ENCODE results near the gene KDM7A. TPM values are rescaled to one million over a fixed set of nuclear protein-coding genes. Genes with fewer than 3 reads are reported as not detected.

The KDM7A gene
- total and polyA plus RNA-seq, 2 of the 4 experiments (the other 2 are of a cell fraction): 1.5 to 2.3 TPM

- H4K91ac ChIP-seq (ENCODE audit: insufficient read depth, low read depth, low read length): no peak overlapping the region
- no TSS peak for BruUV-seq (replicated peaks)
- dilution Hi-C loops (cut with HindIII; ENCODE audit: low sequenced_read_pairs, unreplicated experiment): no loop called here
Measured at GRCh38 chr7:140205600-140205999, 28.8 kb upstream of the KDM7A start.

More at GRCh38 chr7:140205600-140205999, 28.8 kb upstream of the KDM7A start:
- no peak overlapping the region for H3K23ac ChIP-seq (ENCODE audit: low read depth, low read length)
- ChIA-PET POLR2A (ENCODE audit: unreplicated experiment) (no interaction called here), CTCF (no interaction called here)
- no peak overlapping the region for H2BK5ac ChIP-seq (ENCODE audit: low read depth, low read length, poor library complexity, severe bottlenecking)
- no peak overlapping the region for H3K18ac ChIP-seq (ENCODE audit: low read depth, low read length)
- no CpG with 5 or more reads among the region's 4 CpGs for WGBS, 2 experiments (ENCODE audit: extremely low coverage in 2 of 2, insufficient read length in 1 of 2)
- DNase-seq (no peak), ATAC-seq (ENCODE audit: low read depth) (no peak)
- H3K36me3 ChIP-seq (ENCODE audit: control insufficient read depth, insufficient read depth, low read length): no peaks in the 10 kb centered on the region
- H3K4me2 ChIP-seq (ENCODE audit: low read depth, low read length): no peak overlapping the region
- H2AK9ac ChIP-seq (replicated peaks; ENCODE audit: low read depth, low read length, poor library complexity): no peak overlapping the region
- H4K8ac ChIP-seq (ENCODE audit: low read depth in 2 of 2, low read length in 2 of 2): no peak overlapping the region
- no peak overlapping the region for H3K4ac ChIP-seq (ENCODE audit: low read depth, low read length)
- 0 out of 2 replicates have a peak, but pooled peaks cover 1% of the 10 kb centered on the region for H3K9me3 ChIP-seq (ENCODE audit: control insufficient read depth, insufficient read depth, low read length)
- no peak overlapping the region for H3K56ac ChIP-seq (ENCODE audit: extremely low read depth, insufficient read depth, low read length)
- in situ Hi-C loops (cut with MboI; ENCODE audit: low sequenced_read_pairs): no loop called here
- no peak overlapping the region for H3K27ac ChIP-seq (ENCODE audit: insufficient read depth, low read length)
- H2AFZ ChIP-seq (replicated peaks; ENCODE audit: low read length, poor library complexity): no peak overlapping the region
- no peak overlapping the region for H2BK120ac ChIP-seq (ENCODE audit: low read depth, low read length)
- H2BK20ac ChIP-seq (ENCODE audit: low read depth, low read length): no peak overlapping the region
- H3K4me1 ChIP-seq (ENCODE audit: control insufficient read depth, insufficient read depth, low read length): no peaks in the 10 kb centered on the region
- intact Hi-C loops (cut with micrococcal nuclease): no loop called here
- TF ChIP-seq FOS (IDR thresholded peaks at IDR 0.05; ENCODE audit: low read depth, low read length) (no peak), CEBPB (IDR thresholded peaks at IDR 0.05; ENCODE audit: low read depth, low read length) (no peak), RFX5 (IDR thresholded peaks at IDR 0.05; ENCODE audit: low read depth, low read length) (no peak), SMC3 (IDR thresholded peaks at IDR 0.05; ENCODE audit: low read depth, low read length) (no peak), CHD1 (IDR thresholded peaks at IDR 0.05; ENCODE audit: low read depth, low read length) (no peak), USF2 (IDR thresholded peaks at IDR 0.05; ENCODE audit: low read depth, low read length) (no peak), CTCF (conservative IDR thresholded peaks at IDR 0.05; ENCODE audit: low read depth, low read length) (no peak), POLR2A (IDR thresholded peaks at IDR 0.05; ENCODE audit: low read depth, low read length) (no peak), MXI1 (IDR thresholded peaks at IDR 0.05; ENCODE audit: borderline replicate concordance, low read depth, low read length) (no peak)
- no peaks in the 10 kb centered on the region for H3K9me1 ChIP-seq (ENCODE audit: insufficient read depth, low read length)
- no peaks in the 10 kb centered on the region for H4K20me1 ChIP-seq (ENCODE audit: insufficient read depth, low read length)
- H4K5ac ChIP-seq (ENCODE audit: low read depth, low read length): no peak overlapping the region
- no peak overlapping the region for H2AK5ac ChIP-seq (ENCODE audit: low read depth, low read length)
- H3K79me1 ChIP-seq (ENCODE audit: low read depth in 1 of 2, low read length in 2 of 2): no peaks in the 10 kb centered on the region
- H3K9ac ChIP-seq (ENCODE audit: low read depth, low read length): no peak overlapping the region
- H3K14ac ChIP-seq (replicated peaks; ENCODE audit: low read depth, low read length): no peak overlapping the region
- H3K4me3 ChIP-seq (ENCODE audit: insufficient read depth, low read depth, low read length): no peak overlapping the region
- no peak overlapping the region for H2BK15ac ChIP-seq (ENCODE audit: low read depth, low read length)
- peaks cover 37% of the 10 kb centered on the region for H3K27me3 ChIP-seq (ENCODE audit: control insufficient read depth, insufficient read depth, low read length)
